Activated CD4-positive, alpha-beta T cell treated with anti-CD3 and anti-CD28 coated beads, Interleukin-2, amount 50 U/mL, for 1 hour (primary cell): ENCODE data around the gene POLR2E.
"Not testable (repeated sequence)": the region's sequence is repeated elsewhere in the genome, so short reads cannot be mapped to it uniquely, and the experiment has no call there.

ENCODE experiments used
- DNase-seq: peaks from one replicate; pipeline ENCODE4 v3.0.0-alpha.2; 2020

Gene POLR2E

DNA sequence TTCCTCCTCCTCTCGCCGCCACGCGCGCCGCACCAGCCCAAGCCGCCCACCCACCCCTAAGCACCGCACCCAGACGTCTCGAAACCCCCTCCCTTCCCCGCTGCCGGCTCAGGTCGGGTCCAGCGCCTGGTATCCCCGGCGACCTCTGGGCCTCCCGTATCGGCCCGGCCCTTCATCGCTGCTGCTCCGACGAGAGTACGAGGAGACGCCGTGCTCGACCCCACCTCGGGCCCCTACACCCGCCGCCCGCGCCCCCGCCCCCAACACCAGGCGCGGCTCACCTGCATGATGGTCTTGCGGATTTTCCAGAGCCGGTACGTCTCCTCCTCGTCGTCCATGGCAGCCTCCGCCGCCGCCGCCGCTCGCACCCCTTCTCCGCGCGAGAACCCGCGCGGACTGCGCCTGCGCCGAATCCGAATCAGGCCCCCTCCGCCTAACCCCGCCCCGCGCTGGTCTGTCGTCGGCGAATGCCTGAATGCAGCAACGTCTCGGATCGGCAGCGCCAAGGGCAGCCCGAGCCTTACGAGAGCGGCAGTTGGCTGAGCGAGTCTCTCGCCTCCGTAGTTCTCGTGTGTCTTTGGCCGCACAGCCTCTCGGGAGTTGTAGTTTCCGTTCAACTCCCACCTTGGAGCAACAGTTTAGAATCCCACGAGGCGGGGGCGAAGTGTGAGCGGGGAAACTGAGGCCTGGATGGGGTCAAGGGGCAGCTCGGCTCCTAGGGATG lies at the start of gene POLR2E:
TSS of gene POLR2E (minus strand) at position 398 of the 724 bp plus-strand sequence. CDS start at position 338, 60 bp downstream.
- DNase-seq = peak; percentile 98

DNA sequence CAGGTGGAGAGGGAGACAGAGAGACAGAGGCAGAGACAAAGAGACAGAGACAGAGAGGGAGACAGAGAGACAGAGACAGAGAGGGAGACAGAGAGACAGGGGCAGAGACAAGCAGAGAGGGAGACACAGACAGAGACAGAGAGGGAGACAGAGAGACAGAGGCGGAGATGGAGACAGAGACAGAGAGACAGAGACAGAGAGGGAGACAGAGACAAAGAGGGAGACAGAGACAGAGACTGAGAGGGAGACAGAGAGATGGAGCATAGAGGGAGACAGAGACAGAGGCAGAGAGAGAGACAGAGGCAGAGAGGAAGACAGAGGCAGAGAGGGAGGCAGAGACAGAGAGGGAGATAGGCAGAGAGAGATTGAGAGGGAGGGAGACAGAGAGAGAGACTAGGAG lies 49.6 kb upstream of the POLR2E start:
- no peak for DNase-seq

DNA sequence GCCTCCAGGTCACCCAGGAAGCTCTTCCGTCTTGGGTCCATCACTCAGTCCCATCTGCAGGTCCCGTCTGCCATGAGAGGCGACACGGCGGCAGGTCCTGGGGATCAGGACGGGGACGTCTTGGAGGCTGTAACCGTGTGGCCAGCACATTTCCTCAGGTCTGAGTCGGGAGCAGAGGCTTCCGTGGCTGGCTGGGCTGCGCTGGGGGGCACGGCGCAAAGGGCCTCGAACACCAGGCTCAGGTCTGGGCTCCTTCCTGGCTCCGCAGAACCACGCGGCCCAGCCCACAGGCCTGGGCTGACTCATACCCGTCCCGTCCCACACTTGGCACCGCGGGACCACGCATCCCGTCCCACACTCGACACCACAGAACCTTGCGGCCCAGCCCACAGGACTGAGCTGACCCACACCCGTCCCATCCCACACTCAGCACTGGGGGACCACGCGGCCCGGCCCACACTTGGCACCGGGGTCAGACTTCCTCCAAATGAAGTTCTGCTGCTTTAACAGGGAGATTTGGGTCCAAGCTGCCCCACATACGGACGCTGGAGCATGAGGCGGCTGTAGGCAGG lies 48.7 kb upstream of the POLR2E start:
- DNase-seq = no peak

DNA sequence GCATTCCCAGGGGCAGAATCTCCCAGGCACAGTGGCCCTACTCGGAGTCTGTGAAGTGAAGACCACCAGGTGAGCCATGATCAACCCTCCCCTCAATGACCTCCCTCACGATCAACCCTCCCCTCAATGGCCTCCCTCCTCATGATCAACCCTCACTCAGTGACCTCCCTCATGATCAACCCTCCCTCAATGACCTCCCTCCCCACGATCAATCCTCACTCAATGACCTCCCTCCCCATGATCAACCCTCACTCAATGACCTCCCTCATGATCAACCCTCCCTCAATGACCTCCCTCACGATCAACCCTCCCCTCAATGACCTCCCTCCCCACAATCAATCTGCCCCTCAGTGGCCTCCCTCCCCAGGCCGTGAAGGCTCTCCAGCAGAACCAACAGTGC lies 46.8 kb upstream of the POLR2E start:
- no peak for DNase-seq

DNA sequence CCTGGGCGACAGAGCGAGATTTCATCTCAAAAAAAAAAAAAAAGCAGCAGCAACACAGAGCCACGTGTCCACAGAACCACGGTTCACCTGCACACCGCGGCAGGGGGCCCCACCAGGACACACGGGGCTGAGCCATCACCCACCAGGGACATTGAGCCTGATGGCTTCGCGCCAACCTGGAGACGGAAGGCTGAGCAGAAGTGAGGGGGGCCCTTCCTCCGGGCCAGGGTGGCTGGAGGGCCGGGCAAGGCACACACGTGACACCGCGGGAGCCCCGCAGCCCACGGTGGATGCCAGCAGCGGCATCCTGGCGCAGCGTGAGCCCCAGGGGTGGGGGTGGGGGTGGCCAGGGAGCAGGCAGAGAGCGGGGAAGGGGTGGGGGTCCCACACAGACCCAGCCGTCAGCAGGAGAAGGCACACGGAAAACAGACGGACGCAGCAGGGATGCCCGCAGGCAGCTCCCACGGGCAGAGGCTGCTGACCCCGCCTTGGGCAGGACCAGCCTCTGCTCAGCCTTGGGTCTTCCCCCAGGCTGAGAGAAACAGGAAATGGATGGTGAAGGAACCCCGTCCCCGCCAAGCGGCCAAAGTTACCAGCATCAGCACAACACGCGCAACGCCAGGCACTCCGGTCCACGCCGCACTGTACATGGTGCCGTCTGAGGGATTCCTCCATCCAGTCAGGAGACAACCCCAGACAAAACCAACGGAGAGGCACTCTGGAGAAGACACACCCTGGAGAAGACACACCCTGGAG lies 45.3 kb upstream of the POLR2E start:
- DNase-seq = no peak

DNA sequence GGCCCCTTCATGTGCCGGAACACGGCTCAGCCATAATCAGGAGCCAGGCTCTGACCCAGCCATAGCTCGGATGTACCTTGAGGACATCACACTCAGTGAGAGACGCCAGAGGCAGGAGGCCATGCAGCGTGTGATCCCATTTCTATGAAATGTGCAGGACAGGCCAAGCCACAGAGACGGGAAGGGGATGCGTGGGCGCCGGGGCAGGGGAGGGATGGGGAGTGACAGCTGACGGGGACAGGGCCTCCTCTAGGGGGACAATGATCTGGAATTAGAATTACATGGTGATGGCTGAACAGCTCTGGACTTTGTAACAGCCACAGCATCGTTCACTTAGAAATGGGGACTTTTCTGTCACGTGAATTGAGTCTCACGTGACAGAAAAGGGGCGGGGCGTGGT lies 44.0 kb upstream of the POLR2E start:
- no peak for DNase-seq

DNA sequence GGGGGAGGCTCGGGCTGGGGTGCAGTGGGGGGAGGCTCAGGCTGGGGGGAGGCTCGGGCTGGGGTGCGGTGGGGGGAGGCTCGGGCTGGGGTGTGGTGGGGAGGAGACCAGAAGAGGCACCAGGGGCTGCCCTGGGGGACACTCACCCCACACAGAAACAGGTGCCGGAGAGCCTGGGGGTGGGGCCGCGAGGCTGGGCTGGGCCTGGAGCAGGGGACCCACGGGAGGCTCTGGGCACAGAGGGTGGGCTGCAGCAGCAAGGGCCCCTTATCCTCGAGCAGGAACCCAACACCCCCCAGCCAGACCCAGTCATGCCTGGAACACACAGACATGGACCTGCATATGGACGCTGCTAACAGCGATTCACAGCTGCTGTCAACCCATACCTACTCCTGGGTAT lies 42.9 kb upstream of the POLR2E start:
- DNase-seq = no peak

DNA sequence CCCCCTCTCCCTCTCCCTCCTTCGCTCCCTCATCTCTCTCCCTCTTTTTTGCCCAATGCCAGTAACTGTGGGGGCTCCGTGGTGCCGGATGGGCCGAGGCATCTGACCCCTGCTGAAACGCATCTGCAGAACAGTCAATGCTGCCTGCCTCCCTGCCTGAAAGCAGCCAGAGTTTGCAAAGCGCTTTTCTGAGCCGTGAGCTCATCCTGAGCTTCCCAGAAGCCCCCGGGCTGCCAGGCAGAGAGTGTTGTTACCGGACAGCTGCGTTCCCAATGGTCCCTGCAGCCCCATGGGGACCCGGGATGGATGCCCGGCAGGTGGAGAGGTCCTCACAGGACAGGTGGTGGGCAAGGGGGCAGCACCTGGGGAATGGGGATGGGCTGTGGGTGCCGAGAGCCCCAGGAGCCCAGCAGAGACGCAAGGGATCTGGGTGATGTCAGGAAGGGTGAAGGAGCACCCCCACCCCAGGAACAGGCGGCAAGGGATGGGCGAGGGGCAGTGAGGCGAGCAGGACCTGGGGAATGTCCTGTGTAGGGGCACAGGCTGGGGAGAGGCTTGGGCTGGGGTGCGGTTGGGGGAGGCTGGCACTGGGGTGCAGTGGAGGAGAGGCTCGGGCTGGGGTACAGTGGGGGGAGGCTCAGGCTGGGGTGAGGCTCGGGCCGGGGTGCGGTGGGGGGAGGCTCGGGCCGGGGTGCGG lies 41.6 kb upstream of the POLR2E start:
- DNase-seq = no peak

DNA sequence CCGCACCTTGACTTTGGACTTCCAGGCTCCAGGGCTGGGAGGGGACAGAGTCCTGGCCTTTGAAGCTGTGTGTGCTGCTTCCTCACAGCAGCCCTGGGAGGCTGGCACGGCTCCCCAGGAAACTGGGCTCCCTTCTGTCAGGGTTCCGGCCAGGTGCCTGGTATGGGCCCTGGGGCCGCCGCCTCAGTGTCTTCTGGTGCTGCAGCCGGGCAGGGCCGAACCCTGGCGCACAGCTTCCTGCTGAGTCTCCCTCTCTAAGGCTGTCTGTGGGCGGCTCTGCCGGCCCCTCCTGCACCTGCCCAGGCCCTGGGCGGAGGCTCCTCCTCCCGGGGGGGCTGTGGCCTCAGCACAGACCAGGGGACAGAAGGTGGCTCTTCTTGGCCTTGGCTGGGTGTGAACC lies 41.0 kb upstream of the POLR2E start:
- no peak for DNase-seq

DNA sequence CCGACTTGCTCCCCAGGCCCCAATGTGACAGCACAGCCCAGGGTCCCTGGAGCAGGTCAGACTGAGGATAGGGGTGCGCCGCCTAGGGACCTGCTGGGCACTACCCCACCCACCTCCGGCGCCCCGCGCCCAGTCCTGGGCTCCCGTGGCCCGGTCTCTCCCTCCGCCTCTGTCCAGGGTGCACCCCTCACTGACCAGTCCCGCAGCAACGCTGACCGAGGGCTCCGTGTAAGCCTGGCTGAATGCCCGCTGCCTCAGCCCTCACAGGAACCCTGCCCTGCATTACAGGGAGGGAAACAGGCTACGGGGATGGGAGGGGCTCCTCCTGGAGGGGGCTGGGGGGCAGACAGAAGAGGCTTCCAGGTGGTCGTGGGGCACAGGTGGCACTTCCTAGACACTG lies 40.3 kb upstream of the POLR2E start:
- no peak for DNase-seq

DNA sequence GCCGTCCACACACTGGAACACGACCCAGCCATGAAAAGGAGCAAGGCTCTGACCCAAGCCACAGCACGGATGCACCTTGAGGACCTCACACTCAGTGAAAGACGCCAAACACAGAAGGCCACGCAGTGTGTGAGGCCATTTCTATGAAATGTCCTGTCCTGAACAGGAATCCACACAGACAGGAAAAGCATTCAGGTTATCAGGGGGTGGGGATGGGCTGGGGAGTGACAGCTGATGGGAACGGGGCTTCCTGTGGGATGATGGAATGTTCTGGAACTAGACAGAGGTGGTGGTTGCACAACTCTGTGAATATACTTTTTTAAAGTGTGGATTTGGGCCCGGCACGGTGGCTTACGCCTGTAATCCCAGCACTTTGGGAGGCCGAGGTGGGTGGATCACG lies 39.3 kb upstream of the POLR2E start:
- no peak for DNase-seq

DNA sequence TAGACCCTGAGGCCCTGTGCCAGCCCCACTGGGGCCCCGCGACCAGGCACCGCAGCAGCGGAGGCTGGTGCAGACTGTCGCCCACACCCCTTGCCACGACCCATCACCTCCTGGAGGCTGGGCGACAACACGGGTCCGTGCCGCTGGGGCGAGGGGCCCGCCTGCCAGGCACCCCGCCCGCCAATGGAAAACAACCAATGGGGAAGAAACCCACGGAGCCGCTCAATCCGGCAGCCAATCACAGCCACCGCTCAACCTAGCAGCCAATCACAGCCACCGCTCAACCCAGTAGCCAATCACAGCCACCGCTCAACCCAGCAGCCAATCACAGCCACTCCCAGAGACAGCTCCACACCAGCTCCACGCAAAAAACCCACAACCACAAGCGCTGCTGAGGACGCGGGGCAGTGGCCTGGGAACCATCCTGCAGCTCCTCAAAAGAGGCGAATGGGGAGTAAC lies 38.3 kb upstream of the POLR2E start:
- DNase-seq = peak; percentile 73

DNA sequence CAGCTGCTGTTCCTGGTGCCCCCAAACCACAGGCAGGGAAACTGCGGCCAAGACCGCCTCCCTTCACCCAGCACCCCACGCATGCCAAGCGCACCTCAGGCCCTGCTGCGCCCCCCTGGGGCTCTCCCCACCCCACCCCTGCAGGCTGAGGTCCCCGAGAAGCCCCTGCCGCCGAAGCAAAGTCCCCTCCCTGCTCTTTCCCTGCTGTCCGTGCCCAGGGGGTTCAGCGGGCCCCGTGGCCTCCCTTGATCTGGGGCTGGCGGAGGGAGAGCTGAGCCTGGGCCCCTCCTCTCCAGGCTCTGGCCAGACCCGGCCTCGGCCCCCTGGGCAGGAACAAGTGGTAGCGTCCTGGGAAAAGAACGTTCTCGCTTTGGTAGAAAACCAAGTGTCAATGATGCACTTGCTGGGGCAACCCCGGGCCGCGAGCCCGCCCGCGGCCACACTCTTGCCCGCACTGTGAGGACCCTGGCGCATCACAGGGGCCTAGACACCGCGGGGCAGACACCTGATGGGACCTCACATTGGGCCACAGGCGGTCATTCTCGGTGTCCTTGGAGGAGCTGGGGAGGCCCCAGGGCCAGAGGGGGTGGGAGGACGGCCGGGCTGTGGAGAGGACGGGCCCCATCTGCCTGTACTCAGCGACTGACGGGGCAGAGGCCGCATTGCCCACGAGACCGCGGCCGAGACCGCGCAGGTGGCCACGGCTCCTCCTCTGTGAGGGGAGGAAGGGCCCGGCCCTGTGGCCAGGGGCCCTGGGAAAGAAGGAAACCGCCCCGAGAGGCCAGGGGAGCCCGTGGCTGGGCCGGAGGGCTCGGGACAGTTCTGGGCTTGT lies 37.6 kb upstream of the POLR2E start:
- no peak for DNase-seq

DNA sequence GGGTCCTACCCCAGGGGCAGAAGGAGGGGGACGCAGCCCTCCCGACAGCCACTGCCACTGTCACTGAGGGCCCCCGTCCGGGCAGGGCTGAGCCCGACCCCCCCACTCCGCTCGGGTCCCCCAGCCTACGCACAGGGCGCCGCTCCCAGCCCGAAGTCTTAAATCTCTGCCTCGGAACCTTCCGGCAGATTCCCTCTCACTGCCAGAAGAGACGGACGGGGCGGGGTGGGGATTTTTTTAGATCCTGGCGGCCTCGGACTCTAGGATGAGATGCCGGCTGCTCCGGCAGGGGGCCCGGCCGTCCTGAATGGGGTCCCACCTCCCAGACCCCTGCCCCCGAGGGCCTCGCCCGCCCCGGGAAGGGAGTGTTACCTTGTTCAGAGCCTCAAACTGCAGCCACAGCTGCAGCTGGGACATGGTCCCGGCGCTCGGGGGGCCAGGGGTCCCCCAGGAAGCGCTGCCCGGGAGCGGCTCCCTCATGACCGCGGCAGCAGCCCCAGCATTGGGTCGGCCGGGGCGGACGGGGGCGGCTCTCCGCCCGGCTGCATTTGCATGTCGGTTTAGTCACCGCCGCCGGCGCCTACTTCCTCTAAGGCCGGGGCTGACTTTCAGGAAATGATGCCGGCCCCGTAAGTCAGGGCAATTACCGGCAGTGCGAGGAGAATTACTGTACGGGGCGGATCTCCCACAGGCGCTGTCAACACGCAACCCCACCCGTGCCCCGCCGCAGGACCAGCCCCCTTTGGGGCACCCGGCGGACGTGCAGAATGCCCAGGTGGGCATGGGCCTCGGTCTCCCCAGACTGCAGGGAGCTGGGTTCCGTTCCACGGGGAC lies 36.8 kb upstream of the POLR2E start:
- DNase-seq = peak; percentile 81

DNA sequence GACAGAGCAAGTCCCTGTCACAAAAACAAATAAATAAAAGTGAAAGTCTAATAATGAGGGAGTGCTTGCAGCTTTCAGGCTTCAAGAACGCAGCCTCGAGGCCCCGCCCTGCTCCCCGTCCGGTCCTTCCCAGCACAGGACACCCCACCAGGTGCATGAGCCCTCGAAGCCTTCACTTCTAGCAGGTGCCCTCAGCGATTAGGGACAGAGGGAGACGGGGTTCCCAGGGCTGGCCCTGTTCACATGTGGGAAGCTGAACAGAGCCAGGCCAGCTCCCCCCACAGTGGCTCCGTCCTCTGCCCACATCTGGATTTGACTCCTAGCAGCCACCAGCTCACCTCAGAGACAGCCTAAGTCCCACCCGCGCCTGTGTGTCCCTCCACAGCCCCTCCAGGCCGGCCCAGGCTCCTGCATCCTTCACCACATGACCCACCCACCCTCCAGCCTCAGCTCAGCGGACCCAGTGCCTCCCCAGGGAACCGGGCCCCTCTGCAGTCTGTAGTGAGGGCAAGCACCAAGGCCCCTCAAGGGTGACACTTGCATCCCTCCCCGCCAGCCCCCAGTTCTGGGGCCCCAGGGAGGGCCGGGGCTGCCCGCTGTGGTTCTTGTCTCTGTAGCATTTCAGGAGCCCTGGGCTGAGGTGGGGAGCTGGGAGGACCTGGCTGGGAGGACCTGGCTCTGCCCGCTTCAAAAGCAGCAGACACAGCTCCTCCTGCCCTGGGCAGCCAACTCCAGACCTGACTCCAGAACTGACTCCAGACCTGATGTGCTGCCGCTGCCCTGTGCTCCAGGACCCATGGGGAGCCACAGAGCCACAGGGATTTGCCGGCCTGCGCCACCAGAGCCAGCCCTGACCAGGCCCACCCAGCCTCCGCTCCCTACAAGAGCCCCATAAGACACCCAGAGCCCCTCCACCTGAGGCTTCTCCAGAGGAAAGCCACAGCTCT lies 35.9 kb upstream of the POLR2E start:
- peak; percentile 47 for DNase-seq

DNA sequence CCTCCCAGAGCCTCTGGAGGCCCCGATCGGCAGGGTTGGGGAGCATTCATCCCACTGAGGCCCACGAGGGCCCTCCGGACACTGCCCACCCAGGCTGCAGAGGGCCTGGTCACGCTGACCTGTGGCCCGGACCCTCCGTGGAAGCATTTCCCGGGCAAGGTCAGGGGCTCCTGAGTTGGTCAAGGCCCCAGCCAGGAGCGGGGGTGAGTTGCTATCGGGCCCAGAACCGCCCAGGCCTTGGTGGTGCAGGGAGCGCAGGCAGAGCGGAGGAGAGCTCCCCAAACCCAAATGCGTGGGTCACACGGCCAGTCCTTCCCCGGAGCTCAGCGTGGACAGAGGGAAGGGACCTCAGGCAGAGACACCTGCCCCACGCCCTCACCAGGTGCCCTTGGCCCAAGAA lies 34.4 kb upstream of the POLR2E start:
- no peak for DNase-seq

DNA sequence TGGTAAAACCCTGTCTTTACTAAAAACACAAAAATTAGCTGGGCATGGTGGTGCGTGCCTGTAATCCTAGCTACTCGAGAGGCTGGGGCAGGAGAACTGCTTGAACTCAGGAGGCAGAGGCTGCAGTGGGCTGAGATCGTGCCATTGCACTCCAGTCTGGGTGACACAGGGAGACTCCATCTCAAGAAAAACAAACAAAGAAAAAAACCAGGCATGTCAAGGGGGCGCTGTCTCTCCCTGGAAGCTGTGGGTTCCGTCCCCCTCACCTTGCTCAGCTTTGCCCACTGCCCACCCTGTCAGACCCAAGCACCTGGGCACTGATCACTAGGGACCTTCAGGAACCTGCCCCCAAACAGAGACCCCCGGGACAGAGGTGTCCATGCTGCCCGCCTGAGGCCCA lies 33.9 kb upstream of the POLR2E start:
- not testable (repeated sequence) for DNase-seq

DNA sequence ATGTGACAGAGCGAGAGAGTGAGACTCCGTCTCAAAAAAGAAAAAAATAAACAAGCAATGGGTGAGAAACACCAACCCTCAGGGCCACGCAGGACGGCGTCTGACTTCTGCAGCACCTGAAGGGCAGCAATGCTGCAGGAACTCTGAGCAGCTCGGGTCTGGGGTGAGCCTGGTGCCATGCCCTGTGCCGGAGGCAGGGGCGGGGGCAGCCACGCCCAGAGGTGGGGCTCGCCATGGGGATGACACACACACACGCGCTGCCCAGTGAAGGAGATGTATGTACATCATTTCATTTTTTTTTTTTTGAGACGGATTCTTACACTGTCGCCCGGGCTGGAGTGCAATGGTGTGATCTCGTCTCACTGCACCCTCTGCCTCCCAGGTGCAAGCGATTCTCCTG lies 32.9 kb upstream of the POLR2E start:
- no peak for DNase-seq

DNA sequence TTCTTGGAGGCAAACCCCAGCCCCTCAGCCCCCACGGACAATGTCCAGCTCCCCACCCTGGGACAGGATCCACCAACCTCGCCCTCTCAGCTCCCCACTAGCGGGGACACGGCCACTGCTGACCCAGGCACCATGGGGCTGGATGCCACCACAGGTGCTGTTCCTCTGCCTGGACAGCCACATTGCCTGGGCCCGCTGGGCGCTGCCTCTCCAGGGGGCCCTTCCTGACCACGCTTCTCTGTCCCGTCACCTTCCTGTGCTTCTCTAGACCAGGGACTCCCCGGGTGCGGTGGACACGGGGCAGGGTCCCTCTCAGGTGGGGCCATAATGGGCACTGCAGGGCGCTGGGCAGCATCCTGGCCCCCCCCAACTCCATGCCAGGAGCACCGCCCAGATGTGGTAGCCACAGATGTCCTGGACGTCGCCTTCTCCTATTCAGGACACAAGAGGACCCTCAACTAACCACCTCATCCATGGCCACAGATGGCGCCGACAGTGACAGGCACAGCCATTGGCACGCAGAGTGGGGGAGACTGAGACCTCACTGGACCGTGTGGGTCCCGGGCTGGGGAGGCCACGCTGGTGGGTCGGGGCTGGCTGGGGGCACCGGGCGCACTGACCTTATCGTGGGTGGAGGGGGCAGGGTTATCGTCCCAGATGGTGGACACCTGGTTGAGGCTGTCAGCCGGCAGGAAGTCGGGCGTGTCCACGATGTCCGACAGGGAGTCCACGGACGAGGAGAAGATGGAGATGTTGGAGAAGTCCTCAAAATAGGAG lies 32.0 kb upstream of the POLR2E start:
- DNase-seq = no peak
